H9 (cell line): ENCODE measurements around the gene PPP3CA. TPM values are rescaled to one million over a fixed set of nuclear protein-coding genes. Genes with fewer than 3 reads are reported as not detected.

Experiments
- DNase-seq: peaks from one replicate; pipeline ENCODE4 v3.0.0-alpha.2; 2017
- H2AFZ ChIP-seq: one replicate; pipeline ENCODE4 v1.6.1; 2013; ENCODE audit warnings: mild to moderate bottlenecking, low read length, control low read depth, moderate library complexity
- H2AK5ac ChIP-seq: 2 replicates; pipeline ENCODE4 v1.6.1; 2013; ENCODE audit warnings: low read length, control low read depth, mixed read lengths; ENCODE audit not compliant: insufficient read length
- H2BK120ac ChIP-seq: one replicate; pipeline ENCODE4 v1.6.1; 2013; ENCODE audit warnings: low read depth, mild to moderate bottlenecking, low read length, control low read depth, inconsistent platforms; ENCODE audit not compliant: poor library complexity, severe bottlenecking
- H2BK12ac ChIP-seq: 2 replicates; pipeline ENCODE4 v1.6.1; 2013; ENCODE audit warnings: low read length, control low read depth, mixed read lengths, low read depth; ENCODE audit not compliant: insufficient read length
- H2BK15ac ChIP-seq: 2 replicates; pipeline ENCODE4 v1.6.1; 2013; ENCODE audit warnings: low read depth, low read length, control low read depth
- H2BK20ac ChIP-seq: one replicate; pipeline ENCODE4 v1.6.1; 2013; ENCODE audit warnings: low read depth, mild to moderate bottlenecking, low read length, control low read depth, inconsistent platforms; ENCODE audit not compliant: poor library complexity, severe bottlenecking
- H2BK5ac ChIP-seq: 2 replicates; pipeline ENCODE4 v1.6.1; 2013; ENCODE audit warnings: low read length, control low read depth, mixed read lengths; ENCODE audit not compliant: insufficient read length
- H3K14ac ChIP-seq: 2 replicates; pipeline ENCODE4 v1.6.1; 2013; ENCODE audit warnings: low read length, control low read depth; ENCODE audit not compliant: insufficient read depth
- H3K18ac ChIP-seq: 2 replicates; pipeline ENCODE4 v1.6.1; 2013; ENCODE audit warnings: low read depth, mild to moderate bottlenecking, mixed read lengths, low read length, control low read depth; ENCODE audit not compliant: insufficient read length
- H3K23ac ChIP-seq: 2 replicates; pipeline ENCODE4 v1.6.1; 2013; ENCODE audit warnings: low read length, control low read depth, mixed read lengths, low read depth; ENCODE audit not compliant: insufficient read length
- H3K23me2 ChIP-seq: 2 replicates; pipeline ENCODE4 v1.6.1; 2013; ENCODE audit warnings: low read depth, mild to moderate bottlenecking, mixed read lengths, low read length, control low read depth; ENCODE audit not compliant: insufficient read length, poor library complexity, severe bottlenecking
- H3K27ac ChIP-seq: 2 replicates; pipeline ENCODE4 v1.5.1; 2013; ENCODE audit warnings: low read length, control low read depth, mixed read lengths, low read depth; ENCODE audit not compliant: insufficient read length
- H3K27me3 ChIP-seq: 2 replicates; pipeline ENCODE4 v1.6.1; 2013; ENCODE audit warnings: low read length, control low read depth, inconsistent platforms; ENCODE audit not compliant: insufficient read depth
- H3K4ac ChIP-seq: 2 replicates; pipeline ENCODE4 v1.6.1; 2013; ENCODE audit warnings: low read depth, mild to moderate bottlenecking, control low read depth, inconsistent platforms, low read length, moderate library complexity
- H3K4me1 ChIP-seq: 2 replicates; pipeline ENCODE4 v1.6.1; 2013; ENCODE audit warnings: low read length, control low read depth, inconsistent platforms; ENCODE audit not compliant: insufficient read depth
- H3K4me2 ChIP-seq: 2 replicates; pipeline ENCODE4 v1.6.1; 2013; ENCODE audit warnings: low read length, control low read depth, mixed read lengths; ENCODE audit not compliant: insufficient read length, insufficient read depth
- H3K56ac ChIP-seq: 2 replicates; pipeline ENCODE4 v1.6.1; 2013; ENCODE audit warnings: low read depth, mild to moderate bottlenecking, mixed read lengths, low read length, control low read depth; ENCODE audit not compliant: insufficient read length
- H3K79me1 ChIP-seq: 2 replicates; pipeline ENCODE4 v1.6.1; 2013; ENCODE audit warnings: low read depth, mild to moderate bottlenecking, moderate library complexity, low read length, control low read depth, inconsistent platforms; ENCODE audit not compliant: insufficient read depth, poor library complexity, severe bottlenecking
- H3K79me2 ChIP-seq: 2 replicates; pipeline ENCODE4 v1.6.1; 2013; ENCODE audit warnings: low read length, control low read depth, inconsistent platforms; ENCODE audit not compliant: insufficient read depth
- H3K9ac ChIP-seq: 2 replicates; pipeline ENCODE4 v1.6.1; 2013; ENCODE audit warnings: low read length, control low read depth, mixed read lengths; ENCODE audit not compliant: insufficient read length; ENCODE audit errors: extremely low read depth
- H3K9me3 ChIP-seq: one replicate; pipeline ENCODE4 v1.6.1; 2013; ENCODE audit warnings: low read depth, low read length, inconsistent platforms; ENCODE audit not compliant: control insufficient read depth
- H3T11ph ChIP-seq: one replicate; pipeline ENCODE4 v1.6.1; 2013; ENCODE audit warnings: mild to moderate bottlenecking, low read length, control low read depth, inconsistent platforms
- H4K20me1 ChIP-seq: one replicate; pipeline ENCODE4 v1.6.1; 2013; ENCODE audit not compliant: control insufficient read depth, insufficient read length, insufficient read depth
- H4K5ac ChIP-seq: 2 replicates; pipeline ENCODE4 v1.6.1; 2013; ENCODE audit warnings: low read depth, mild to moderate bottlenecking, mixed read lengths, low read length, control low read depth; ENCODE audit not compliant: insufficient read length
- H4K8ac ChIP-seq: replicated peaks from 2 replicates; pipeline ENCODE4 v1.6.1; 2013; ENCODE audit warnings: low read length, control low read depth, mixed read lengths, low read depth; ENCODE audit not compliant: insufficient read length
- H4K91ac ChIP-seq: 2 replicates; pipeline ENCODE4 v1.6.1; 2013; ENCODE audit warnings: low read depth, mild to moderate bottlenecking, moderate library complexity, mixed read lengths, low read length, control low read depth; ENCODE audit not compliant: insufficient read length
- H3K27ac Mint-ChIP-seq, 3 experiments: 2 replicates in 2 of 3; 3 replicates in 1 of 3; pipeline ENCODE4 v1.8.0; 2020 to 2021; ENCODE audit warnings: mixed read lengths in 3 of 3, mild to moderate bottlenecking in 1 of 3, moderate library complexity in 1 of 3
- H3K27me3 Mint-ChIP-seq: 2 replicates; pipeline ENCODE4 v1.8.0; 2021; ENCODE audit warnings: low read depth, mild to moderate bottlenecking, moderate library complexity, mixed read lengths
- H3K36me3 Mint-ChIP-seq, 3 experiments: 2 replicates in 2 of 3; 3 replicates in 1 of 3; pipeline ENCODE4 v1.8.0; 2020 to 2021; ENCODE audit warnings: low read depth in 3 of 3, mixed read lengths in 3 of 3; ENCODE audit not compliant: insufficient read depth in 1 of 3
- H3K4me1 Mint-ChIP-seq, 2 experiments: 2 replicates each; pipeline ENCODE4 v1.8.0; 2020; ENCODE audit warnings: mixed read lengths in 2 of 2
- H3K4me3 Mint-ChIP-seq, 2 experiments: 2 replicates in 1 of 2; 3 replicates in 1 of 2; pipeline ENCODE4 v1.8.0; 2020 to 2021; ENCODE audit warnings: mild to moderate bottlenecking in 2 of 2, mixed read lengths in 2 of 2, moderate library complexity in 1 of 2
- H3K9me3 Mint-ChIP-seq, 2 experiments: 2 replicates in 1 of 2; 3 replicates in 1 of 2; pipeline ENCODE4 v1.8.0; 2020; ENCODE audit warnings: mild to moderate bottlenecking in 2 of 2, mixed read lengths in 2 of 2, moderate library complexity in 1 of 2
- total RNA-seq: library from RNA; stranded (reverse); gene quantifications from 2 replicates; pipeline ENCODE4 v1.2.1, GENCODE V29; 2021
- TF ChIP-seq, protein P1 (sequence below): fragments of 200-600 bp; sonication (generic); conservative IDR thresholded peaks from 3 replicates; pipeline ENCODE4 v1.8.0; 2021; ENCODE audit warnings: antibody characterized with exemption, mild to moderate bottlenecking

The PPP3CA gene
- total RNA-seq, 1 experiment from 2014 or later = 16.8 TPM

DNA sequence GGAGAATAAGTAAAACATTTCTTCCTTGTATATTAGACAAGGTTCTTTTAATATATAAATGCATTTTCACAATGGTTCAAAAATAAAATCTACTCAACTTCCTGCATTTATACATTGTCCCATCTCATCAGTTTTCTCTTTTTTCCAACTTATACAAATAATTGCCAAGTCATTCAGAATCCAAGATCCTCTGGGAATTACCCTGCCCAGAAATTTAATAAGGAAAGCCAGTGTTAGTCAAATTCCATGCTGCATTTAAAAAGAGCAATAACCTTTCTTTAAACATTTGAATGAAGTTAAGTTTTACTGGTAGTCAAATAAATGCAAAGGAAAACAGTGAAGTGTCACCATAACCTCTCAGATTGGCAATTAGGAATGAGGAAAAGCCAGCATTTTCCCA is 357.9 kb downstream of the PPP3CA start:
- no peak overlapping the region for H3K4ac ChIP-seq
- H2BK15ac ChIP-seq = no peak overlapping the region
- H3K79me2 ChIP-seq = no peaks in the 10 kb centered on the region
- H3K9me3 ChIP-seq = no peaks in the 10 kb centered on the region
- DNase-seq = no peak
- H3K18ac ChIP-seq = no peak overlapping the region
- H3K4me1 Mint-ChIP-seq = peaks cover 30 to 32% of the 10 kb centered on the region in 2 experiments
- no peak overlapping the region for H3K27ac Mint-ChIP-seq
- H3K23me2 ChIP-seq = no peaks in the 10 kb centered on the region
- H3K4me2 ChIP-seq = no peak overlapping the region
- TF ChIP-seq, protein P1, sequence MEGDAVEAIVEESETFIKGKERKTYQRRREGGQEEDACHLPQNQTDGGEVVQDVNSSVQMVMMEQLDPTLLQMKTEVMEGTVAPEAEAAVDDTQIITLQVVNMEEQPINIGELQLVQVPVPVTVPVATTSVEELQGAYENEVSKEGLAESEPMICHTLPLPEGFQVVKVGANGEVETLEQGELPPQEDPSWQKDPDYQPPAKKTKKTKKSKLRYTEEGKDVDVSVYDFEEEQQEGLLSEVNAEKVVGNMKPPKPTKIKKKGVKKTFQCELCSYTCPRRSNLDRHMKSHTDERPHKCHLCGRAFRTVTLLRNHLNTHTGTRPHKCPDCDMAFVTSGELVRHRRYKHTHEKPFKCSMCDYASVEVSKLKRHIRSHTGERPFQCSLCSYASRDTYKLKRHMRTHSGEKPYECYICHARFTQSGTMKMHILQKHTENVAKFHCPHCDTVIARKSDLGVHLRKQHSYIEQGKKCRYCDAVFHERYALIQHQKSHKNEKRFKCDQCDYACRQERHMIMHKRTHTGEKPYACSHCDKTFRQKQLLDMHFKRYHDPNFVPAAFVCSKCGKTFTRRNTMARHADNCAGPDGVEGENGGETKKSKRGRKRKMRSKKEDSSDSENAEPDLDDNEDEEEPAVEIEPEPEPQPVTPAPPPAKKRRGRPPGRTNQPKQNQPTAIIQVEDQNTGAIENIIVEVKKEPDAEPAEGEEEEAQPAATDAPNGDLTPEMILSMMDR = no peak
- H3T11ph ChIP-seq = no peak overlapping the region
- H3K27me3 ChIP-seq = no peaks in the 10 kb centered on the region
- H3K4me1 ChIP-seq = no peaks in the 10 kb centered on the region; the same call in 1 of the 2 replicates
- H4K20me1 ChIP-seq = no peaks in the 10 kb centered on the region
- H3K79me1 ChIP-seq = no peaks in the 10 kb centered on the region
- H4K91ac ChIP-seq = no peak overlapping the region
- H2BK12ac ChIP-seq = no peak overlapping the region
- no peak overlapping the region for H4K8ac ChIP-seq
- no peaks in the 10 kb centered on the region for H3K27me3 Mint-ChIP-seq
- H3K36me3 Mint-ChIP-seq = no peaks in the 10 kb centered on the region
- H2AK5ac ChIP-seq = no peak overlapping the region
- H3K56ac ChIP-seq = no peak overlapping the region
- H2BK20ac ChIP-seq = no peak overlapping the region
- H3K14ac ChIP-seq = no peak overlapping the region
- no peak overlapping the region for H2BK5ac ChIP-seq
- no peaks in the 10 kb centered on the region for H3K9me3 Mint-ChIP-seq
- H2BK120ac ChIP-seq = no peak overlapping the region
- H3K9ac ChIP-seq = no peak overlapping the region
- no peak overlapping the region for H2AFZ ChIP-seq
- H3K4me3 Mint-ChIP-seq = no peak overlapping the region
- no peak overlapping the region for H4K5ac ChIP-seq
- no peak overlapping the region for H3K27ac ChIP-seq
- H3K23ac ChIP-seq = no peak overlapping the region
